Neural cell (in vitro differentiated cells): ENCODE results near the gene ADARB1. TPM values are rescaled to one million over a fixed set of nuclear protein-coding genes. Genes with fewer than 3 reads are reported as not detected.

ENCODE experiments used
- H2AFZ ChIP-seq: fragments of 200-600, 300-800 bp; sonication (generic), shearing (Covaris generic); 2 replicates; pipeline ENCODE4 v1.6.0; 2014; ENCODE audit warnings: low read depth, mild to moderate bottlenecking, antibody characterized with exemption, low read length, moderate library complexity
- H3F3A ChIP-seq: fragments of 200-600 bp; shearing (Covaris generic); 2 replicates; pipeline ENCODE4 v1.6.1; 2016; ENCODE audit warnings: mild to moderate bottlenecking, moderate library complexity, mixed read lengths, antibody characterized with exemption, low read length; ENCODE audit not compliant: insufficient read depth, poor library complexity, severe bottlenecking
- H3K27ac ChIP-seq: fragments of 200-600, 300-800 bp; sonication (generic), shearing (Covaris generic); 2 replicates; pipeline ENCODE4 v1.5.1; 2014; ENCODE audit warnings: mild to moderate bottlenecking, low read length, moderate library complexity
- H3K27me3 ChIP-seq: fragments of 300-800, 200-600 bp; sonication (generic), shearing (Covaris generic); 2 replicates; pipeline ENCODE4 v1.6.0; 2014; ENCODE audit warnings: mild to moderate bottlenecking, low read depth, low read length, moderate library complexity; ENCODE audit not compliant: insufficient read depth
- H3K36me3 ChIP-seq: fragments of 300-800, 200-600 bp; sonication (generic), shearing (Covaris generic); 2 replicates; pipeline ENCODE4 v1.5.1; 2014; ENCODE audit warnings: mild to moderate bottlenecking, antibody characterized with exemption, low read length, moderate library complexity; ENCODE audit not compliant: insufficient read depth
- H3K4me2 ChIP-seq: fragments of 300-800, 200-600 bp; sonication (generic), shearing (Covaris generic); 2 replicates; pipeline ENCODE4 v1.6.0; 2014; ENCODE audit warnings: mild to moderate bottlenecking, low read length
- H3K4me3 ChIP-seq: fragments of 300-800, 200-600 bp; sonication (generic), shearing (Covaris generic); 2 replicates; pipeline ENCODE4 v1.5.1; 2014; ENCODE audit warnings: mild to moderate bottlenecking, low read length, moderate library complexity
- H3K79me2 ChIP-seq: fragments of 200-600 bp; shearing (Covaris generic); replicated peaks from 2 replicates; pipeline ENCODE4 v1.6.0; 2014; ENCODE audit warnings: mild to moderate bottlenecking, low read length, moderate library complexity; ENCODE audit not compliant: insufficient read depth
- H3K9ac ChIP-seq: fragments of 300-800, 200-600 bp; sonication (generic), shearing (Covaris generic); 2 replicates; pipeline ENCODE4 v1.6.1; 2016; ENCODE audit warnings: mild to moderate bottlenecking, low read length, mixed read lengths
- H3K9me2 ChIP-seq: fragments of 200-600 bp; shearing (Covaris generic); 2 replicates; pipeline ENCODE4 v1.6.1; 2016; ENCODE audit warnings: mild to moderate bottlenecking, low read length, mixed read lengths; ENCODE audit not compliant: insufficient read depth
- H3K9me3 ChIP-seq: fragments of 200-600, 300-800 bp; sonication (generic), shearing (Covaris generic); 2 replicates; pipeline ENCODE4 v1.6.1; 2016; ENCODE audit warnings: mild to moderate bottlenecking, mixed run types, low read length, moderate library complexity, mixed read lengths
- H4K20me1 ChIP-seq: fragments of 200-600 bp; shearing (Covaris generic); 2 replicates; pipeline ENCODE4 v1.6.1; 2016; ENCODE audit warnings: mild to moderate bottlenecking, mixed run types; ENCODE audit not compliant: insufficient read depth
- CTCF ChIP-seq: fragments of 450-650 bp; IDR thresholded peaks from 2 replicates; pipeline ENCODE4 v1.5.1; 2014; ENCODE audit warnings: antibody characterized with exemption, mild to moderate bottlenecking, moderate library complexity; ENCODE audit not compliant: poor library complexity, severe bottlenecking
- EP300 ChIP-seq: fragments of 450-650 bp; conservative IDR thresholded peaks from 2 replicates; pipeline ENCODE4 v1.6.1; 2014; ENCODE audit warnings: antibody characterized with exemption, mild to moderate bottlenecking, moderate library complexity; ENCODE audit not compliant: poor library complexity, severe bottlenecking
- EZH2 ChIP-seq: fragments of 200-600, 300-800 bp; shearing (Covaris generic), sonication (generic); IDR thresholded peaks from 2 replicates; pipeline ENCODE4 v1.6.1; 2014; ENCODE audit warnings: antibody characterized with exemption, low read length, borderline replicate concordance, mild to moderate bottlenecking; ENCODE audit not compliant: insufficient read depth, poor library complexity, severe bottlenecking
- MXI1 ChIP-seq: fragments of 450-650 bp; conservative IDR thresholded peaks from 2 replicates; pipeline ENCODE4 v1.6.1; 2014; ENCODE audit warnings: antibody characterized with exemption, mild to moderate bottlenecking; ENCODE audit not compliant: poor library complexity, severe bottlenecking
- POLR2AphosphoS5 ChIP-seq: IDR thresholded peaks from 2 replicates; pipeline ENCODE4 v1.6.1; 2012
- RAD21 ChIP-seq: fragments of 450-650 bp; conservative IDR thresholded peaks from 2 replicates; pipeline ENCODE4 v1.6.1; 2014; ENCODE audit warnings: antibody characterized with exemption, mild to moderate bottlenecking, moderate library complexity
- REST ChIP-seq: IDR thresholded peaks from 2 replicates; pipeline ENCODE4 v1.6.1; 2012; ENCODE audit warnings: borderline replicate concordance
- SMC3 ChIP-seq: fragments of 450-650 bp; conservative IDR thresholded peaks from 2 replicates; pipeline ENCODE4 v1.6.1; 2014; ENCODE audit warnings: antibody characterized with exemption, mild to moderate bottlenecking, moderate library complexity; ENCODE audit not compliant: poor library complexity
- TAF1 ChIP-seq: IDR thresholded peaks from 2 replicates; pipeline ENCODE4 v1.6.1; 2012; ENCODE audit warnings: low read depth
- polyA plus RNA-seq: library from polyadenylated mRNA; depleted of rRNA; stranded (reverse); fragments of >200 nt; gene quantifications from 2 replicates; pipeline ENCODE4 v1.2.3, GENCODE V29; 2014

ADARB1 gene
- polyA plus RNA-seq, 1 donor from 2014 or later, result 8.9 TPM

GRCh38 chr21:45030682-45031570, 43.5 kb upstream of the ADARB1 start:
- no peak overlapping the region for H2AFZ ChIP-seq
- no peak overlapping the region for H3K9ac ChIP-seq
- H3K79me2 ChIP-seq, result no peaks in the 10 kb centered on the region
- H3K9me3 ChIP-seq, result no peaks in the 10 kb centered on the region
- no peak overlapping the region for H3K4me3 ChIP-seq
- no peaks in the 10 kb centered on the region for H3K9me2 ChIP-seq
- H3K27ac ChIP-seq, result no peak overlapping the region
- no peak overlapping the region for H3K4me2 ChIP-seq
- H4K20me1 ChIP-seq, result no peaks in the 10 kb centered on the region
- peaks cover 3% of the 10 kb centered on the region for H3K27me3 ChIP-seq
- no peak for TF ChIP-seq EZH2
- TF ChIP-seq CTCF, result no peak
- no peak for TF ChIP-seq REST
- TF ChIP-seq TAF1, result no peak
- no peak for TF ChIP-seq EP300
- TF ChIP-seq RAD21, result no peak
- no peak for TF ChIP-seq POLR2AphosphoS5
- TF ChIP-seq SMC3, result no peak
- no peak for TF ChIP-seq MXI1
- H3K36me3 ChIP-seq, result no peaks in the 10 kb centered on the region
- H3F3A ChIP-seq, result no peaks in the 10 kb centered on the region

- no peak overlapping the region for H3K9ac ChIP-seq
- H3K27ac ChIP-seq, result no peak overlapping the region
- no peaks in the 10 kb centered on the region for H3K9me3 ChIP-seq
- no peak overlapping the region for H2AFZ ChIP-seq
- no peaks in the 10 kb centered on the region for H4K20me1 ChIP-seq
- H3F3A ChIP-seq, result no peaks in the 10 kb centered on the region
- H3K9me2 ChIP-seq, result no peaks in the 10 kb centered on the region
- no peak for TF ChIP-seq CTCF
- no peak for TF ChIP-seq MXI1
- TF ChIP-seq EZH2, result no peak
- no peak for TF ChIP-seq REST
- no peak for TF ChIP-seq POLR2AphosphoS5
- no peak for TF ChIP-seq SMC3
- no peak for TF ChIP-seq TAF1
- no peak for TF ChIP-seq RAD21
- no peak for TF ChIP-seq EP300
- H3K4me3 ChIP-seq, result no peak overlapping the region
- no peaks in the 10 kb centered on the region for H3K36me3 ChIP-seq
- no peaks in the 10 kb centered on the region for H3K79me2 ChIP-seq
- peaks cover 3% of the 10 kb centered on the region for H3K27me3 ChIP-seq
- no peak overlapping the region for H3K4me2 ChIP-seq
Observed at GRCh38 chr21:45031571-45032191, 42.7 kb upstream of the ADARB1 start.
